Pons (tissue), 1 donor: Measurements from ENCODE around the gene RPS6KL1.

Source experiments
- DNase-seq: peaks from one replicate; pipeline ENCODE4 v3.0.0-alpha.2; 2016; ENCODE audit warnings: low spot score

RPS6KL1 gene

DNA sequence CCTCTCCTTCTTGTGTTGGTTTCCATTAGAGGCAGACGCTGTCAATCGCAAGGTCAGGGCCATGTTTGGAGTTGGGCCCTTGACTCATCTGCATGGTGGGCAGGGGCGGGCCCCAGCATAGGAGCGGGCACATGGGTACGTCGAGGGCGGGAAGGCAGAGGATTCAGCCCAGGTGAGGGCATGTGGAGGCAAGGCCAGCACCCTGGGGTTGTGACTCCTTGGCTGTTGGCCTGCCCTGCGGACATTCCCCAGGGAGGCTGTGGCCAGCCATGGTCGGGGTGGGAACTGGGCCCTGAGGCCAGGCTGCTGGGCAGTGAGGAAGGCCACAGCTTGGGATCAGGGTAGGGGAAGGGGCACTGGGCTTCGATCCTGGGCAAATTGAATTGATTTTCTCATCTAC lies 10.3 kb downstream of the RPS6KL1 start:
- DNase-seq: no peak

DNA sequence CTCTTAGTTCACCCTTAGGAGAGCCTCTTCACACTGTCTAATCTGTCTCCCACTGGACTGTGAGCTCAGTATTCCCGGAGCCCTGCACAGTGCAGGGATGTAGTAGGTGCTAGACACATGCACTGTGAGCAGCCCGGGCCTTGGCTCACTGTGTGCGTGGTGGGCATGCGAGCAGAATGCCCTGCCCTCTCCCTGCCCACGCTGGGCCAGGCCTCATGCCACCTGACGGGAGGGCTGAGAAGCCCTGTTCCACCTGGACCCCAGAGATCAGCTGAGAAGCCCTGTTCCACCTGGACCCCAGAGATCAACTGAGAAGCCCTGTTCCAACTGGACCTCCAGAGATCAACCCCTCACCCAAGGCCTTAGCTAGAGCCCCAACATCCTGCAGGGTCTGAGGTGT lies 10.9 kb downstream of the RPS6KL1 start:
- DNase-seq: no peak

DNA sequence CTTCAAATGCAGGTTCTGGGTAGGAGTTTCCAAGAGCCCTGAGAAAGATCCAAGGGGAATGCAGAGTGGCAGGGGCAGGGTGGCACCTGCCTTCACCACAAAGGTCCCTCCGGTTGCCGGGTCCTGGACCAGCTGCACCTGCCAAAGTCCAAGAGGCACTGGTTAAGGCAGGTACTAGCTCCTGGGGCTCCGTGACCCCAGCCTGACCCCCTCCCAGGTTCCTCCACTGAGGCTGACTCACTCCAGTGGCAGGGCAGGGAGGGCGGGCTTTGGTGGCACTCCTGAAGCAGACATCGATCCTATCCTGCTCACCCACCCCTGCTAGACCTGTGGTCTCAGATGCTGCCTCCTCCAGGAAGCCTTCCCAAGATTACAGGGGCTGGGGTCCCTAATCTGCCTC lies 11.4 kb downstream of the RPS6KL1 start:
- DNase-seq: no peak

DNA sequence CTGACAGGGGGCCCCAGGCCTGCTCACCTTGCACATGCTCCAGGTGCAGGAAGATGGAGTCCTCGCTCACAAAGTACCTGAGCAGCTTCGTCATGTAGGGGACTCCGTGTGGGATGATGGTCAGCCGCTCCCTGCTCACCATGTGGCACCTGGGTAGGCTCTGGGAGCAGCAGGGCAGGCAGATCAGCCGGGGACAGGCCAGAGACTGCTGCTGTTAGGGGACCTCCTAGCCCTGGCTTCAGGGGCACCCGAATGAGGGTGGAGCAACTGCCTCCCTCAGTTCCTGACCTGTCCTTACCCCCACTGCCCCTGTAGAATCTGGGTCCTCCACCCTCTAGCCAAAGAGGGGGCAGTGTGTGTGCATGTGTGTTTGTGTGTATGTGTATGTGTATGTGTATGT lies 11.8 kb downstream of the RPS6KL1 start:
- DNase-seq: no peak

DNA sequence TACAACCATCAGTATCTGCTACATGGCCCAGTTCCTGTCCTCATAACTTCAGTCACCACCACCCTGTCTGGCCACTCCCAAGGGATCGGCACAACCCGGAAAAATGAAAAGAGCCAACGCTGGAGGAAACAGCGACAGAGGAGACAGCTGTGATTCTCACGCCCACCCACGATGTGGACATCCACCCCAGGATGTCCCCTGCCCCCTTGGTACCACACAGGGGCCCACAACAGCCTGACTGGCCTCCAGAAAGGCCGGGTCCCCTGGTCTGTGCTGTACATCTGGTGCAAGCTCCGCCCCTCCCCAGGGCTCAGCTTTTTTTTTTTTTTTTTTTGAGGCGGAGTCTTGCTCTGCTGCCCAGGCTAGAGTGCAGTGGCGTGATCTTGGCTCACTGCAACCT lies 12.5 kb downstream of the RPS6KL1 start:
- no peak for DNase-seq

DNA sequence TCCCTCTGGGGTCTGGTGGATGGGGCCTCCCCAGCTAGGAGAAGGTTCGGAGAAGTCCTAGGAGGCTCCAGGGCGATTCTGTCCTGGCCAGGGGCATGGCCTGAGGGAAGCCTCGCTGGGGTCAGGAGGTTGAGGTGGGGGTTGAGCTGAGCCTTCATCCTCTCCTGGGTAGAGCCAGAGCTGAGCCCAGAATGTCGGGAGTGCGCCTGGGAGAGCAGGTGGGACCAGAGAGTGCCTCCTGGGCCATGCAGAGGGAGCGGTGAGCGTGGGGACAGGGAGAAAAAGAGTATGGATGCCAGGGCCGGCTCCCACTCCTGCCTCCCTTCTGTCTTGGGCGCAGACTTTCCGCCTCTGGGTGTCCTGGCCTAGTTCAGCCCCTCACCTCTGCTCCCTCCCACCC lies 13.1 kb downstream of the RPS6KL1 start:
- no peak for DNase-seq

DNA sequence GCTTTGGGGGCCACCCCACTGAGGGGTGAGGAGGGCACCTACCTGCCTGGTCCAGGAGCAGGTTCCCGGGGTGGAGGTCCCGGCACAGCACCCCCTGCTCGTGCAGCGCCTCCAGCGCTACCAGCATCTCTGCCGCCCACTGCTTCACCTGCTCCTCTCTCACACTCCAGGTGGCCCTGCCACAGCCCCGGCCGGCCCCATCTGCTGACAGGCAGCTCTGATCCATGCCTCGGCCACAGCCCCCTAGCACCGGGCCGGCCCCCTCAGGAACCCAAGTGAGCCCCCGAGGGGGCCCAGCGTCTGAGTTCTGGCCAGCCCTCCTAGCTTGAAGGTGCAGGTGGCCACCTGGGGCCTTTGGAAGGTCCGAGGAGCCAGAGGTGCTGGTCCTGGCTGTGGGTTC lies 13.6 kb downstream of the RPS6KL1 start:
- no peak for DNase-seq

DNA sequence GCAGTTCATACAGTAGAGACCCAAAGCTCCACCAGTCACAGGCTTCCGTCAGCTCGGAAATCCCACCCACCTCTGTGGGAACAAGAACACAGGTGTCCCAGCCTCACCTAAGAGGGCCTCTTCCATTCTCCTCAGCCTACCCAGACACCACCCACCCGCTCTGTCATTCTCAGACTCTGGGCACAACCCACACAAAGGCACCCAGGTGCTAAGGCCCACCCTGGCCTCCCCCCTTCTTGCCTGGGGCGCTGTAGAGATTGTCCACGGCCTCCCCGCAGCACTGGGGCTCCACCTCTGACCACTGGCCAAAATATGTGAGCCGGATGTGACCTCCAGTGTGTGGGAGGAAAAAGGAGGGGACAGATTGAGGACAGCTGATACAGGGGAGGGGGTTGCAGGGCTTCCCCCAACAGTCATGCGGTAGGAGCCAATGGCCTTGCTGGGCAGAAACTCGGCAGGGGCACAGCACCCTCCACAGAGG lies 14.2 kb downstream of the RPS6KL1 start:
- no peak for DNase-seq

DNA sequence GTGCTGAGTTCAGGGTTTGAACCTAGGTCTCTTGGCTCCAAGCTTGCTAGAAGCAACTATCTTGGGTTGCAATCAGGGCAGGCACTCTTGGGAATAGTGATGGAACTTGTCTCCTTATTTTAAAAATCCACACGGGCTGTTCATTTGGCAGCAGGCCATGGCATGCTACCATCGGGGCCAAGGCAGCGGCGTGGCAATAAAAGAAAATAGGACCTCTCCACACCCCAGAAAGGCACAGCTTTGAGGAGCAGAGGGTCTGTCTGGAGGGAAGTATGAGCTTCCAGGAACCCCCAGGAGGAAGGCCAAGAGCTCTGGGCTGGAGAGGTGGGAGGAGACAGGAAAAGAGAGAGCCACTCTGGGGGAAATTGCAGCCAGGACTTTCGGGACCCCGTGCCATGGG lies 15.3 kb downstream of the RPS6KL1 start:
- DNase-seq: no peak

DNA sequence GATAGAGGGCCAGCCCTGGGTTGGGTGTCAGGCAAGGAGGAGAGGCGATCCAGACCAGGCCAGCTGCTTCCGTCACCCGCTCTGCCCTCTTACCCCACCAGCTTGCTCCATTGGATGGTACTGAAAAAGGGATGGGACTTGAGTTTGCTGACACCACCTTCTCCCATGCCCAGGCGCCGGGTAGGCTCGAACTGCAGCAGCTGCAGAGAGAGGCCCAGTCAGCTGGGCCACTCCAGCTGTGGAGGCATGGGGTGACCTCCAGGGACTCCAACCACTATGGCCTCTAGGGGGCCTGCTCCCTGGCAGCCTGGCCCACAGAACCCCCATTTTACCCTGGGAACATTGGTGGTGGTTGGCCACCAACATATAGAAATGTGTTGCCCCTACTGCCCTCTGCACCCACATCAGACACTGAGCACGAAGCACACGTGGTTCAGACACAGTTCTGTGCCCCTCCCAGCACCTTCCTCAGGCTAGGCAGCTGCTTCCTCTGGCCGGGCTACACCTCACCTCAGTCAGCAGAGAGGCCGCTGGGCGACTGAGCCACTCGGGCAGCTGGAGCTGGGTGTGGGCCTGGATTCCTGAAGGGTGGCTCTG lies 16.0 kb downstream of the RPS6KL1 start:
- DNase-seq: no peak

DNA sequence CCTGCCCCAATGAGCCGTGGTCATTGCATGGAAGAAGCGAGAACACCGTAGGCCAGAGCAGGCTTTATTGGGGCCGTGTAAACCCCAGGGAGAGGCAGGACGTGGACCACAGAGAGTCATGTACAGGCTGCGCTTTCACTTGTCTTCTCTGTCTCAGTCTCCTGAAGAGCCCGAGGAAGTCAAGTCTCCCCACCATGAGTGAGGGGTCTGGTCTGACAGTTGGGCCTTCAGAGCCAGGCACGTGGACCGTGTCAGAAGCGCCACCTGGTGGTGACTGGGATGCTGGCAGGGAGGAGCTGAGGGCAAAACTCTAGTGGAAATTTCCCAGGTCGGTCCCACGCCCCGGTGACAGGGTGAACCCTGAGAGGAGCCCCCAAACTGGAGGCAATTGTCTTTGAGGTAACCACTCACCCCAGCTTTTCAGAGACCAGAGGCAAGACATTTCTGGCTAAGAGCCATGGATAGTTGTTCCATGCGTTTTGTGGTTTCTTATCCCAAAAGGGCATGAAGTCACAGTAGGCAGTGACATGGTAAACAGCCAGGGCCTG lies 17.4 kb downstream of the RPS6KL1 start:
- peak; percentile 47 for DNase-seq

DNA sequence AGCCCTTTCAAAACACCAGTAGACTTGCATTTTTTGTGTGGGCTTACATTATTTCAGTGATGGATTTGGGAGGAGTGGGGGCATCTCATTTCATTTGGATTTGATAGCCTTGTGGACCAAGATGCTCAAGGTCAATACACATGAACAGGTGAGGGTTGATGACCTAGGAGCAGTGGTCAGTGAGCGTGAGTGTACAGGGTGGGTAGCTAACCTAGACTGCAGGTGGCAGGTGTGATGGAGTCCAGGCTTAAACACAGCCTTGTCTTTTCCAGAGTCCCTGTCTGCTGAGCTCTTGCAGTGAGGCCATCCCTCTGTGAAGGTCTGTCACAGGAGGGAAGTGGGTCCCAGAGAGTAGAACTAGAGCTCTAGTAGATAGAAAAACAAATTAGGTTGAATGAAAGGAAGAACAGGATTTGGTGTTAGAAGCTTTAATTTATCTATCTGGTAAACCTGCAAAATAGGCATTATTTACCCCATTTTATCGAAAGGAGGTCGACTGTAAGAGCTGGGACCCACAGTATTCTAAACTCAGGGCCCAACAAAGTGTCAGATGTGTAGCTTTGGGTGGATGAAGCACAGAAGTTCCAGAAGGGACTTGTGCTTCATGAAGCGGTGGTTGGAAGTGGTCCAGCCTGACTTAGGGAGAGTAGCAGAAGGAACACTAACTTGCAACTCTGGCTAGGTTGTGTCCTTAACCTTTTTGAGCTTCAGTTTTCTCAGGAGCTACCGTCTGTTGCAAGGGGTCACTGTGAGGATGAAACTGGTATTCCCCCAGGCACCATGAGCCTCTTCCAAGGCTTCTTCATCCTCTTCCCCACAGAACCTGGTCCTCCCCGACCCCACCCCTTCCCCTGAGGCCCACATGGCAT lies 18.2 kb downstream of the RPS6KL1 start:
- no peak for DNase-seq

DNA sequence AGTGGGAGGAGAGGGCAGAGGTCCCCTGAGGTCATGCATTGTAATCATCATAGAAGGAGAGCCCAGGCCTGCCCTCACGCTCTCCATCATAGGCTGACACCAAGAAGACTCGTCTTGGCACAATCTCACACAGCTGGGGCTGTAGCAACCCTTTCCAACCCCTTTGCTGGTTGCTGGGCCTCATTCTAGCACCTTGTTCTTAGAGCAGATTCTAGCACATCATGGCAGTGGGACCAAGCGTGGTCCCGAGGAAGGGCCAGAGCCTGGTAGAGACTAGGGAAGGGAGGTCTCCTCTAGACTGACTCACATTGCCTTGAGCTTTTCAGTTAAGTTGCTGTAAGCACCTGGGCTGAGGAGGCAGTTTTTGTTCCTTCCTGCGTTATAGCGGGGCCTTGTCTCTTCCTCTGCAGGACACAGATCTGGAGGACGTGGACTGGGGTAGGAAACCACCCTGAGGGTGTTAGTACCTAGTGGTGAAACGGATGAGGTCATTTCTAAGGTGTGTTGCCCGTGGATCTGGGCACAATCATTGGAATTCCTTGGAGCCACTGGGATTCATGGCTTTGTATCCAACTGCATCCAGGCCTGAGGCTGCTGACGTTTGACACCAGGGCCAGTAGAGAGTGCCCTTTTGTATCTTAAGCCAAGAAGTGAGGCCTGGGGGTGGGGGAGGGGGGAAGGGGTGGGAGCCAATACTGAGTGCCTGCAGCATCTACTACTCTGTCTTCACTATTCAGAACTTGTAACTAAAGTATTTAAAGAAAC lies 19.9 kb downstream of the RPS6KL1 start:
- peak; percentile 60 for DNase-seq

DNA sequence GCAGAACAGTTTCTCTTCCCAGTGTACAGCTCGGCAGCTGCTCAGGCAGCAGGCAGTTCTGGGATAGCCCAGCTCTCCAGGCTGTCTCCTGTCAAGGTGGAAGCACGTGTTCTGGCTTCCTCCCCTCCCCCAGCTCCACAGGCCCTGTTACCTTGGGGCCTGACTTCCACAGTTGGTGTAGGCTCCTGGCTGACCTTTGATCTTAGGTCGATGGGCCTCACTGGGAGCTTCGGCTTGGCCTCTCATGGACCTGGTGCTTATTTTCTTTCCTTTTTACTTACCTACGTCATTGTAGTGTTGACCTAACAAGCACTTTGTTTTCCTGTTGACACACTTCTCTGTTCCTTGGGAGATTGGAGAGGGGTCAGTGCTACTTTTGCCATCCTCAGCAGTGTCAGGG lies 24.4 kb downstream of the RPS6KL1 start:
- DNase-seq: no peak

DNA sequence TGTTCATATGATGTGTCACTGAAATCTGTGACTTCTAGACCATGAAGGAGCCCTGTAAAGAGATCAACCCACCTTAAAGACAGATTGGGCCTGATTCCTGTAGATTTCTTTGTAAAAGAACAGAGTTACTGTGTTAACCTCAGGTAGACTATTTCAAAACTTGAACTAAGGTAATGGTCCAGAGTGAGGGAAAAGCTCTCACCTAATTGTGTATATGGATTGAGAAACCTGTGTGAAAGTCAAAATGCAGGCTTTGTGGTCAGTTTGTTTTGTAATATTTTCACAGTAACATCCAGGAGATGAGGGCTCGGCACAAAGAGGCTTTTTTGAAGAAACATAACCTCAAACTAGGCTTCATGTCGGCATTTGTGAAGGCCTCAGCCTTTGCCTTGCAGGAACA lies 25.0 kb downstream of the RPS6KL1 start:
- no peak for DNase-seq

DNA sequence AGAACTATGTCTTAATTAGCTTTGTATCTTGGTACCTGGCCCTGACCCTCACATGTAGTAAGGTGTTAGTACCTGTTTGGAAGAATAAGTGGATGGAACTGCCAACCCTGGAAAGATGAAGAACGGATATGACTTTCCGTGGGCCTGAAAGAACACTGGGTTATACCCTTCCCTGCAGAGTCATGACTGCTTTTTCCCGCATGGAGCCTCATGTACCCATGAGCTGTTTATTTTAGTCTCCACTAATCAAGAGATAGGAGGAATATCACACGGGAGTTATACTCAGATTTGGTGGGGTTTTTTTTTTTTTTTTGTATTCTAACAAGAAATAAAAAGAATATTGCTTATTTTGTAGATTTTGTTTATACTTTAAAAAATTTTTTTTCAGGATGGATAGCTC lies 25.4 kb downstream of the RPS6KL1 start:
- DNase-seq: no peak

DNA sequence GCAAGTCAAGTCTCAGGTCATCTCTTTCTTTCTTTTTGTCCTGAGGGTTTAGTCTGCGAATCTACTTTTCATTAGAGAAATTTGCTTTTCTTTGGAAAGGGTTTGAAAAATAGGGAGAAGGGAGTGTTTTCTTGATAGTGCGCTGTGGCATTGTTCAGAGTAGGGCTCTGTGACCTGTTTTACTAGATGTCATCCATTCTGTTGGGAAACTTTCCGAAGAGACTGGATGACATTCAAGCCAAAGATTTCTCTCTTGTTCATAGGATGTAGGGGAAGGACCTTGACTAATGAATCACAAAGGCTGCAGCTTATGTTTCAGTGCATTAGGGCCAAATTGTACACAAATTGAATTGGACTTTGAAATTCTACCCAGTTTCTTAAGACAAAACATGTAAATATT lies 26.7 kb downstream of the RPS6KL1 start:
- no peak for DNase-seq

DNA sequence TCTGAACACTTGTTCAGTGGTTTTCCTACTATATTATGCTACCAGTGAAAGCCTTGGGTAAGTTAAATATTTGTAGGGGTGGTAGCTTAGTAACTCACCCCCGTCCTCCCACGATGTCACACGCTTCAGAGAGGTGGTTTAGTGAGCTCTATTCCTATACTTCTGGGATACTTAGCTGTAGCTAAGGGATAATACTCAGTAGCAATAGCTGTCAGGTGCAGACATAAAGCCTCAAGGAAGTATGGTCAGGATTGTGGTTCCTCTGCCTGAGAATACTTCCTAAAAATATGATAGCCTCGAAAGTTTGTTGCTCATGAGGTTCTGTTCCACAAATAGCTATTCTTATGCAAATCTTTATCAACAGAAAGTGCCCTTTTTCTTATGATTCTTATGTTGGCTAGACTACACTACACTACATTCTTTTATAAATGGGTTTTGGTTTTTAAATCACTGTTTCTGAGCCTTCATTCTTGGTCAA lies 29.4 kb downstream of the RPS6KL1 start:
- DNase-seq: no peak

DNA sequence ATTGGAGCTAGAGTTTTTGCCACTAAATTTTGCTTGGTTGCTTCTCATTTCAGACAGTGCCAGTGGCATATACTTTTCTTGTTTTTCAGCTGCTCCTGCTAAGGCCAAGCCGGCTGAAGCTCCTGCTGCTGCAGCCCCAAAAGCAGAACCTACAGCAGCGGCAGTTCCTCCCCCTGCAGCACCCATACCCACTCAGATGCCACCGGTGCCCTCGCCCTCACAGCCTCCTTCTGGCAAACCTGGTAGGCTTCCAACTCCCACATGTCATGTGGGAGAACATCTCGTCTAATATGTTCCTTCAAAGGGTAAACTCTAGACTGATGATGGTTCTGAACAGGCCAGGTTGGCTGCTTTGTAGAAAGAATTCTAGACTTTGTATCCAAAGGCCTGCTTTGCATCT lies 30.3 kb downstream of the RPS6KL1 start:
- peak; percentile 35 for DNase-seq

DNA sequence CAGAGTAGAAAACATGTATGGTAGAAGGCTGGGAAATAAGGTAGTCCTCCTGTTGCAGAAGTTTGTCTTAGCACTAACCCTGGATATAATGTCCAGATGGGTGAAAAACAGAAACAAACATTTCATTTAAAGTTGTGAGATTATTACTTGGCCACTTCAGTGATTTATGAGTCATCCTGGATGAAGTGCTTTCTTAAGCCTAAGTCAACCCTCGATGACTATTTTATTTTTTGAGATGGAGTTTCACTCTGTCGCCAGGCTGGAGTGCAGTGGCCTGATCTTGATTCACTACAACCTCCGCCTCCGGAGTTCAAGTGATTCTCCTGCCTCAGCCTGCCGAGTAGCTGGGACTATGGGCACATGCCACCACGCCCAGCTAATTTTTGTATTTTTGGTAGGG lies 31.2 kb downstream of the RPS6KL1 start:
- DNase-seq: no peak

DNA sequence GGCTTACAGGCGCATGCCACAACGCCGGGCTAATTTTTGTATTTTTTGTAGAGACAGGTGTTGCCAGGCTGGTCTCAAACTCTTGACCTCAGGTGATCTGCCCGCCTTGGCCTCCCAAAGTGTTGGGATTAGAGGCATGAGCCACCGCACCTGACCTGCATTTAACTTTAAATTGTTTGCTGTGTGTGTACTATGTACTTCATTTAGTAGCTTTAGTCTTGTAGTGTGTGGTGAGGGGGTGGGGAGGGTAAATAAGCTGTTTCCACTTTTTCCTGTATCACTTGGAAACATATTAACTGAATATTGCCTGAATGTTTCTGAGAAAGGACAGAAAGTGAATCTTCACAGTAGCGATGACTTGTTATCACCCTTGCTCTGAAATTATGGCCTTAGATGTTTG lies 32.8 kb downstream of the RPS6KL1 start:
- no peak for DNase-seq
